ENCODE data around the gene RFX2. TPM values are rescaled to one million over a fixed set of nuclear protein-coding genes. Genes with fewer than 3 reads are reported as not detected.
A peak's percentile ranks its signal among the peaks of the same experiment; 100 is the strongest.

RFX2 gene
- total RNA-seq, 1 donor from 2014 or later = 1.2 TPM

- H3K27me3 Mint-ChIP-seq (ENCODE audit: unreplicated experiment) = peaks cover 12% of the 10 kb centered on the region
- H3K9me3 Mint-ChIP-seq (ENCODE audit: unreplicated experiment) = no peaks in the 10 kb centered on the region
- no peak for TF ChIP-seq CTCF (IDR thresholded peaks at IDR 0.05; ENCODE audit: unreplicated experiment)
- peak overlapping the region; percentile 42 for H3K27ac Mint-ChIP-seq (ENCODE audit: unreplicated experiment)
- H3K4me1 Mint-ChIP-seq (ENCODE audit: unreplicated experiment) = peaks cover 19% of the 10 kb centered on the region
- DNase-seq (ENCODE audit: low spot score) = no peak
- no peak overlapping the region for H3K4me3 Mint-ChIP-seq (ENCODE audit: unreplicated experiment)
- H3K36me3 Mint-ChIP-seq (ENCODE audit: low read depth, unreplicated experiment) = no peaks in the 10 kb centered on the region
These were observed 48.0 kb downstream of the RFX2 start for GRCh38 chr19:6062274-6062673.

GRCh38 chr19:6061376-6062130 lies 48.7 kb downstream of the RFX2 start:
- Mint-ChIP-seq H3K27me3 (ENCODE audit: unreplicated experiment) (peaks cover 13% of the 10 kb centered on the region), H3K27ac (ENCODE audit: unreplicated experiment) (peak overlapping the region; percentile 42), H3K36me3 (ENCODE audit: low read depth, unreplicated experiment) (no peaks in the 10 kb centered on the region), H3K4me1 (ENCODE audit: unreplicated experiment) (peaks cover 22% of the 10 kb centered on the region), H3K4me3 (ENCODE audit: unreplicated experiment) (no peak overlapping the region), H3K9me3 (ENCODE audit: unreplicated experiment) (no peaks in the 10 kb centered on the region)
- DNase-seq (ENCODE audit: low spot score) = no peak
- no peak for TF ChIP-seq CTCF (IDR thresholded peaks at IDR 0.05; ENCODE audit: unreplicated experiment)

GRCh38 chr19:6060600-6061375 lies 49.5 kb downstream of the RFX2 start:
- no peak for TF ChIP-seq CTCF (IDR thresholded peaks at IDR 0.05; ENCODE audit: unreplicated experiment)
- no peak for DNase-seq (ENCODE audit: low spot score)
- peaks cover 13% of the 10 kb centered on the region for H3K27me3 Mint-ChIP-seq (ENCODE audit: unreplicated experiment)
- peaks cover 16% of the 10 kb centered on the region for H3K4me1 Mint-ChIP-seq (ENCODE audit: unreplicated experiment)
- H3K27ac Mint-ChIP-seq (ENCODE audit: unreplicated experiment) = no peak overlapping the region
- H3K36me3 Mint-ChIP-seq (ENCODE audit: low read depth, unreplicated experiment) = no peaks in the 10 kb centered on the region
- no peaks in the 10 kb centered on the region for H3K9me3 Mint-ChIP-seq (ENCODE audit: unreplicated experiment)
- H3K4me3 Mint-ChIP-seq (ENCODE audit: unreplicated experiment) = no peak overlapping the region

GRCh38 chr19:6059988-6060599 lies 50.2 kb downstream of the RFX2 start:
- Mint-ChIP-seq H3K4me1 (ENCODE audit: unreplicated experiment) (peaks cover 16% of the 10 kb centered on the region), H3K27me3 (ENCODE audit: unreplicated experiment) (peaks cover 13% of the 10 kb centered on the region), H3K27ac (ENCODE audit: unreplicated experiment) (peak overlapping the region; percentile 14), H3K4me3 (ENCODE audit: unreplicated experiment) (no peak overlapping the region), H3K36me3 (ENCODE audit: low read depth, unreplicated experiment) (no peaks in the 10 kb centered on the region), H3K9me3 (ENCODE audit: unreplicated experiment) (no peaks in the 10 kb centered on the region)
- no peak for TF ChIP-seq CTCF (IDR thresholded peaks at IDR 0.05; ENCODE audit: unreplicated experiment)
- DNase-seq (ENCODE audit: low spot score) = no peak
